Activated CD4-positive, CD25-positive, alpha-beta regulatory T cell treated with anti-CD3 and anti-CD28 coated beads, Interleukin-2, amount 50 U/mL, for 16 hours (primary cell): ENCODE results near the gene PRRX2.

Experiments
- DNase-seq: peaks from one replicate; pipeline ENCODE4 v3.0.0-alpha.2; 2020; ENCODE audit warnings: low read depth, low spot score

Gene PRRX2

DNA sequence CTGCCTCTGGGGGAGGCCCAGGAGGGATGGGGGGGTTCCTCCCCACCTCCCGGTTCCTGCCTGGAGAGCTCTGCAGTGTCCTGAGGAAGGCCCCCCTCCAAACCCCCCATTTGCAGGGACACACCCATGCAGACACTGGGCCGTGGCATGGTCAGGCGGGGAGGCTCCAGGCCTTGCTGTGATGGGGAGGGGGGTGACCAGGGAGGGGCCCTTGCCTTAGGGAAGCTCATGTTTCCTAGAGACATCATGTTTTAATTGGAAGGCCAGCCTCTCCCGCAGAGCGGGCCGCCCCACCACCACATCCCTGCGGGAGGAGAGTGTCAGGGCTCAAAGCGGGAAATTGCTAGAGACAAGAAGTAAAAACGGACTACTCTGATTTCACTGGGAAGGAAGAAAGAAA is 12.0 kb downstream of the PRRX2 start:
- no peak for DNase-seq

- no peak for DNase-seq
Observed at GRCh38 chr9:129678844-129679243, 13.4 kb downstream of the PRRX2 start.

GRCh38 chr9:129679537-129679936 is 14.1 kb downstream of the PRRX2 start:
- DNase-seq, result no peak

GRCh38 chr9:129681924-129682323 is 16.5 kb downstream of the PRRX2 start:
- no peak for DNase-seq

DNA sequence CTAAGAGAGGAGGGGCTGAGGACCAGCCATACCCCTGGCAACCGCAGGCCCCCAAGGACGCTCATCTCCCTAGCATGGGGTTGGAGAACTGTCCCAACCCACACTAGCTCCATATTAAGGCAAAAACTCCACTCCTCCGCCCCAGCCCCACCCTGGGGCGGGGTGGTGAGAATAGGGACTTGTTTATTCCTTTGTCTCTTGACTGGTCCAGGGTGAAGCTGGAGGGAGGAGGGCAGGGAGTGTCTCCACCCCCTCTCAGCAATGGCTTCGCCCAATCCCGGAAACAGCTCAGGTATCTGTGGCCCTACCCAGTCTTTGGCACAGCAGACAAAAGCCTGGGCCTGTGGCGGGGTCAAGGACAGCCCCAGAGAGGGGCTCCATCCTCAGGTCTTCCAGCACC is 16.9 kb downstream of the PRRX2 start:
- no peak for DNase-seq

GRCh38 chr9:129685220-129685932 is 19.9 kb downstream of the PRRX2 start:
- no peak for DNase-seq

- DNase-seq, result no peak
Observed at GRCh38 chr9:129685933-129686259, 20.4 kb downstream of the PRRX2 start.

DNA sequence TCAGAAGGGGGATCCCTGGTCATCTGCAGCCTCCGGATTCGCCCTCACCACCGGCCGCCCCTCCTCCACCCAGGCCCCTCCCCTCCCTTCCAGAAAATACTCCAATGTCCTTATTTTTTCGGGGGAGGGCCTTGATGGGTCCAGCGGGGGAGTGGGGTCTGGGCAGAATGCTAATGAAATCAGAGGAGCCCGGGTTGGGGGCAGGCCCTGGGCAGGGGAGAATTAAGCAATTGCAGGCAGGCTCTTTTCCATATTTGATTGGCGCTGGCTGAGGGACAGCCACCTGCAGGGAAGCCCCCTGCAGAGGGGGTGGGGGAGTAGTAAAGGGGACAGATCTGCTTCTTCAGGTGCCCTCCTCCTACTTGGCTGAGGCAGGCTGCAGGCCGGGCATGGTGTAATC is 21.3 kb downstream of the PRRX2 start:
- DNase-seq, result no peak

- DNase-seq, result no peak
Observed at GRCh38 chr9:129687391-129687790, 21.9 kb downstream of the PRRX2 start.

GRCh38 chr9:129688285-129689043 is 23.0 kb downstream of the PRRX2 start:
- no peak for DNase-seq

DNA sequence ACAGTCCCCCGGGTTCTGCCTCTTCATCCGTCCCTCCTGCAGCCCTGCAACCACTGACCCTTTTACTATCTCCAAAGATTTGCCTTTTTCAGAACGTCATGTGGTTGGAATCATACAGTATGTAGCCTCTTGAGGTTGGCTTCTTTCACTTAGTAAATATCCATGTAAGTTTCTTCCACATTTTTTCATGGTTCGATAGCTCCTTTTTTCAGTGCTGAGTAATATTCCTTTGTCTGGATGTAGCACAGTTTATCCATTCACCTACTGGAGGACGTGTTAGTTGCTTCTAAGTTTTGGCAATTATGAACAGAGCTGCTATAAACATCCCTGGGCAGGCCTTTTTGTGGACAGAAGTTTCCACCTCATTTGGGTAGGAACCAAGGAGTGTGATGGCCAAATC is 27.1 kb downstream of the PRRX2 start:
- DNase-seq, result no peak

- DNase-seq, result no peak
Observed at GRCh38 chr9:129693741-129694140, 28.3 kb downstream of the PRRX2 start.

DNA sequence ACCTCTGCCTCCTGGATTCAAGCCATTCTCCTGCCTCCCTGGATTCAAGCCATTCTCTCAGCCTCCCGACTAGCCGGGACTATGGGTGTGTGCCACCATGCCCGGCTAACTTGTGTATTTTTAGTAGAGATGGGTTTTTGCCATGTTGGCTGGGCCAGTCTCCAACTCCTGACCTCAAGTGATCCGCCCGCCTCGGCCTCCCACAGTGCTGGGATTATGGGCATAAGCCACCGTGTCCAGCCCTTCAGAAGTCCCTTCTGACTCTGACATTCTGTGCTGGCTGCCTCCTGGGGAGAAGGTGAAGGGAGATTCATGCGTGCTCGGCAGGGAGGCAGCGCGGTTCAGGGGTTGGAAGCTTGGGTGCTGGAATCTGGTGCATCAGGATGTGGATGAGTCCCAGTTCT is 28.8 kb downstream of the PRRX2 start:
- no peak for DNase-seq

- no peak for DNase-seq
Observed at GRCh38 chr9:129695870-129696269, 30.4 kb downstream of the PRRX2 start.

DNA sequence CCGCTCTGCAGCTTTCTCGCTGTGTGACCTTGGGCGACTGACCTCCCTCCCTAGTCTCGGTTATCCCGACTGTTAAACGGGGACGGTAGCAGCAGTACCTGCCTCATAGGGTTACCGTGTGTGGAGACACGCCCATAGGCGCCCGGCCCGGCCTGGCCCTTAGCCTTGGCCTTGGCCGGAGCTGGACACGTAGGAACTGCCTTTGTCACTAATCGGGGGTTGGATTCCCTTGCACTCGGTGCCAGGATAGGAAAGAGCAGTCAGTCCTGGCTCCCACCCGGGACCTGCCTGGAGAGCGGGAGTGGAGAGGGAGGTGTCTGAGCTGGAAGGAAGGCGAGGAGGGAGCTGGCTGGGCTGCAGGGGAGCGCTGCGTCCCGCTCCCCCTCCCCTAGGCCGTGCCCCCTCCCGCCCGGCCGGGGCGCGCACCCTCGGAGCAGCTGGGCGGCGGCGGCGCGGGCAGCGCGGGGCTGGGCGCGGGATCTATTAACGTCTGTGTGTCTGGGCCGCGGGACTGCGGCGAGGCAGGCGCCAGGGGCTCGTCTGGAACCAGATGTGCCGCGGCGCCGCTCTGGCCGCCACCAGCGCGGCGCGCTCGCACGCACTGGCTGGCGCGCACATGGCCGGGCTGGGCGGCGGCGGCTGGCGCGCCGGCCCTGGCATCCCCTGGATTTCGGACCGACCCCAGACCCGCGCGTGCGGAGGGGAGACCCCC is 31.7 kb downstream of the PRRX2 start:
- no peak for DNase-seq

GRCh38 chr9:129697656-129698253 is 32.3 kb downstream of the PRRX2 start:
- no peak for DNase-seq

- DNase-seq, result no peak
Observed at GRCh38 chr9:129698254-129698757, 32.9 kb downstream of the PRRX2 start.

DNA sequence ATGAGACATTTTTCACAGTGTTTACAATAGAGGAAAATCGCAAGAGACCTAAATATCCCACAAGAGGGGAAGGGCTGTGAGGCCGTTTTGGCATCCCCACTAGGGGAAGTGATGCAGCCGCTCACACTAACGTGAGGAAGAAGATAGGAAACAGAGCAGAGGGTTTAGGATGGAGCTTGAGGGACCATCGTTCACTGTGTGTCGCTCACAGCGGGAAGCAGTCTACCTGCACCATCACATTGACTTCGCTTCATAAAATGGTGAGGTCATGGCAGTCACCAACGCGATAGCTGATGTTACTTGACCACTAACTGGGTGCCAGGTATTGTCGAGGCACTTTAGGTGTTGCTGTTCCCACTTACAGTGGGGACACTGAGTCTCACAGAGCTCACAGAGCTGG is 35.6 kb downstream of the PRRX2 start:
- DNase-seq, result no peak

DNA sequence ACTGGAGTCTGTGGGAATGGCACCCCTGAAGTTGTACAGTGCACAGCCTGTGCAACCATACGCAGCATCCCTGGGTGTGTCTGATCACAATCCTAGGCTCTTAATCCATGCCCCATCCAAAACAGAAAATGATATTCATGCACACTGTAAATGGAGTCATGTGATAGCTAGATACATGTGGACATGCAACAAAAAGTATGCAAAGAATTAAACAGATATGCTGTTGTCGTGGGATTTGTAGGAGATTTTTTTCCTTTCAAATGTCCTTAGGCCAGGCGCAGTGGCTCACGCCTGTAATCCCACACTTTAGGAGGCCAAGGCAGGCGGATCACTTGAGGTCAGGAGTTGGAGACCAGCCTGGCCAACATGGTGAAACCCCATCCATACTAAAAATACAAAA is 36.1 kb downstream of the PRRX2 start:
- DNase-seq, result no peak

- DNase-seq, result no peak
Observed at GRCh38 chr9:129702589-129703520, 37.4 kb downstream of the PRRX2 start.
